Tibial nerve (tissue), 4 donors: Measurements from ENCODE around the gene APBA1. TPM values are rescaled to one million over a fixed set of nuclear protein-coding genes. Genes with fewer than 3 reads are reported as not detected.

Experiments
- DNase-seq, 2 donors: peaks; one replicate each; pipeline ENCODE4 v3.0.0-alpha.2; 2019; ENCODE audit warnings: low spot score in 2 of 2
- H3K27ac ChIP-seq, 4 donors: fragments of 200-600 bp; sonication (generic) in 3 of 4; one replicate each; pipeline ENCODE4 v1.5.1; 2017 to 2019; ENCODE audit warnings: mild to moderate bottlenecking in 1 of 4
- H3K27me3 ChIP-seq, 2 donors: fragments of 200-600 bp; sonication (generic) in 1 of 2; one replicate each; pipeline versions ENCODE4 v1.5.1 to v1.6.0; 2017 to 2019
- H3K36me3 ChIP-seq, 3 donors: fragments of 200-600 bp; sonication (generic); one replicate each; pipeline ENCODE4 v1.5.1; 2018 to 2019
- H3K4me1 ChIP-seq, 4 donors: fragments of 200-600 bp; sonication (generic) in 3 of 4; one replicate each; pipeline ENCODE4 v1.5.1; 2017 to 2019
- H3K4me3 ChIP-seq, 4 donors: fragments of 200-600 bp; sonication (generic) in 3 of 4; one replicate each; pipeline ENCODE4 v1.5.1; 2017 to 2019; ENCODE audit warnings: mild to moderate bottlenecking in 1 of 4, moderate library complexity in 1 of 4
- H3K9me3 ChIP-seq, 4 donors: fragments of 200-600 bp; sonication (generic) in 3 of 4; one replicate each; pipeline ENCODE4 v1.5.1; 2017 to 2019
- CTCF ChIP-seq, 5 experiments: fragments of 200-600 bp in 3 of 5; fragments of 450-650 bp in 2 of 5; sonication (generic) in 3 of 5; IDR thresholded peaks; one replicate each; pipeline ENCODE4 v1.5.1; 2016 to 2019; ENCODE audit warnings: antibody characterized with exemption in 5 of 5, mild to moderate bottlenecking in 3 of 5, moderate library complexity in 2 of 5
- EP300 ChIP-seq, 2 donors: sonication (generic); formaldehyde crosslinking; IDR thresholded peaks; one replicate each; pipeline ENCODE4 v1.6.1; 2017; ENCODE audit warnings: antibody characterized with exemption in 2 of 2, mild to moderate bottlenecking in 1 of 2
- POLR2A ChIP-seq, 2 donors: fragments of 450-650 bp; IDR thresholded peaks; one replicate each; pipeline ENCODE4 v1.6.1; 2017; ENCODE audit warnings: antibody characterized with exemption in 2 of 2, mild to moderate bottlenecking in 2 of 2, moderate library complexity in 2 of 2
- WGBS, 2 donors: methylation state at CpG; one replicate each; pipeline ENCODE4 v1.1.5; 2018; 5-methylcytosine and 5-hydroxymethylcytosine counted together
- total RNA-seq, 4 donors: library from RNA; depleted of rRNA; stranded (reverse); fragments of >200 nt; gene quantifications; one replicate each; pipeline ENCODE4 v1.1.0, GENCODE V29; 2016

Gene APBA1
- total RNA-seq, 4 donors from 2014 or later: 8.4 to 14.4 (median 9.8) TPM

GRCh38 chr9:69637193-69637816 lies 34.9 kb downstream of the APBA1 start:
- Histone ChIP-seq H3K9me3 (peaks cover 0 to 7% (median 0%) of the 10 kb centered on the region in 4 donors), H3K27ac (peak overlapping the region in 2 of 4 donors; percentile 20 to 77), H3K27me3 (no peaks in the 10 kb centered on the region), H3K4me3 (no peak overlapping the region), H3K4me1 (peaks cover 0 to 6% (median 0%) of the 10 kb centered on the region in 4 donors), H3K36me3 (peaks cover 0 to 6% (median 0%) of the 10 kb centered on the region in 3 donors)
- DNase-seq: no peak
- WGBS, 2 donors: 87 to 91% methylated on average over 2 of the region's 2 CpGs
- TF ChIP-seq EP300 (IDR thresholded peaks at IDR 0.05) (no peak), POLR2A (IDR thresholded peaks at IDR 0.05) (no peak), CTCF (IDR thresholded peaks at IDR 0.05) (no peak)

- Histone ChIP-seq H3K4me1 (peaks cover 0 to 6% (median 0%) of the 10 kb centered on the region in 4 donors), H3K27me3 (no peaks in the 10 kb centered on the region), H3K9me3 (no peaks in the 10 kb centered on the region), H3K27ac (no peak overlapping the region), H3K36me3 (no peaks in the 10 kb centered on the region), H3K4me3 (no peak overlapping the region)
- 68 to 79% methylated on average over 1 of the region's 1 CpG for WGBS, 2 donors
- no peak for DNase-seq
- no peak for TF ChIP-seq CTCF (IDR thresholded peaks at IDR 0.05)
- no peak for TF ChIP-seq EP300 (IDR thresholded peaks at IDR 0.05)
- TF ChIP-seq POLR2A (IDR thresholded peaks at IDR 0.05): no peak
Measured at GRCh38 chr9:69633716-69634115, 38.5 kb downstream of the APBA1 start.

- Histone ChIP-seq H3K4me3 (no peak overlapping the region), H3K4me1 (peaks cover 0 to 3% (median 0%) of the 10 kb centered on the region in 4 donors), H3K27ac (no peak overlapping the region), H3K27me3 (no peaks in the 10 kb centered on the region), H3K9me3 (no peaks in the 10 kb centered on the region), H3K36me3 (no peaks in the 10 kb centered on the region)
- no peak for TF ChIP-seq EP300 (IDR thresholded peaks at IDR 0.05)
- TF ChIP-seq POLR2A (IDR thresholded peaks at IDR 0.05): no peak
- TF ChIP-seq CTCF (IDR thresholded peaks at IDR 0.05): no peak
- no peak for DNase-seq
- WGBS, 2 donors: 50 to 51% methylated on average over 3 of the region's 3 CpGs
Measured at GRCh38 chr9:69632768-69633167, 39.4 kb downstream of the APBA1 start.

GRCh38 chr9:69627281-69627680 lies 44.9 kb downstream of the APBA1 start:
- 54 to 78% methylated on average over 3 of the region's 3 CpGs for WGBS, 2 donors
- no peak for DNase-seq
- no peak for TF ChIP-seq EP300 (IDR thresholded peaks at IDR 0.05)
- Histone ChIP-seq H3K4me1 (peaks cover 0 to 19% (median 5%) of the 10 kb centered on the region in 4 donors), H3K27ac (no peak overlapping the region), H3K4me3 (no peak overlapping the region), H3K36me3 (no peaks in the 10 kb centered on the region), H3K9me3 (no peaks in the 10 kb centered on the region), H3K27me3 (no peaks in the 10 kb centered on the region)

- Histone ChIP-seq H3K9me3 (no peaks in the 10 kb centered on the region), H3K36me3 (no peaks in the 10 kb centered on the region), H3K4me3 (no peak overlapping the region), H3K27ac (no peak overlapping the region), H3K27me3 (no peaks in the 10 kb centered on the region), H3K4me1 (peaks cover 0 to 25% (median 5%) of the 10 kb centered on the region in 4 donors)
- DNase-seq: no peak
- WGBS, 2 donors: 79 to 80% methylated on average over 3 of the region's 3 CpGs
- TF ChIP-seq CTCF (IDR thresholded peaks at IDR 0.05): no peak
- TF ChIP-seq EP300 (IDR thresholded peaks at IDR 0.05): no peak
- TF ChIP-seq POLR2A (IDR thresholded peaks at IDR 0.05): no peak
Measured at GRCh38 chr9:69623276-69623675, 48.9 kb downstream of the APBA1 start.
